Fibroblast of skin of scalp (primary cell): Measurements from ENCODE around the gene NPIPB13. TPM values are rescaled to one million over a fixed set of nuclear protein-coding genes. Genes with fewer than 3 reads are reported as not detected.
"Not testable (repeated sequence)": the region's sequence is repeated elsewhere in the genome, so short reads cannot be mapped to it uniquely, and the experiment has no call there.

Source experiments
- DNase-seq: peaks from one replicate; pipeline ENCODE4 v3.0.0-alpha.2; 2013
- polyA plus RNA-seq, 2 experiments: library from polyadenylated mRNA; unstranded; fragments of 120-200 nt; gene quantifications; one replicate each; pipeline ENCODE4 v1.2.1, GENCODE V29; 2013; ENCODE audit not compliant: insufficient read length in 2 of 2

The NPIPB13 gene
- polyA plus RNA-seq (2013, experiment 1 of 2; ENCODE audit: insufficient read length): 1.8 TPM
- 0.53 TPM for polyA plus RNA-seq (2013, experiment 2 of 2; ENCODE audit: insufficient read length)

DNA sequence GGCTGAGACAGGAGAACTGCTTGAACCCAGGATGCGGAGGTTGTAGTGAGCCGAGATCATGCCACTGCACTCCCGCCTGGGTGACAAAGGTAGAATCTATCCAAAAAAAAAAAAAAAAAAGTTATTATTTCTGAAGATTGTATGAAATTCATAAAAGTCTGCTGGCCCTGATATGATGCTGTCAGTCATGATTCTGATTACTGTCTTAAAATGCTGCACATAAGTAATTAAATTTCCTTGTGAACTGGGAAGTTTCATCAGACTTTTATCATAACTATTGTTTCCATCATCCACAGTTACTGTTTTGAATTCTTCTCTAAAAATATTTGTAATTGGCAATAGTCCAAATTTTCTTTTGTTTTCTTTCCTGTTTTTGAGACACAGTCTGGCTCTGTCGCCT, at the start of gene NPIPB13:
Gene NPIPB13, minus strand, starts transcription at position 101 of the 400 bp plus-strand sequence. CDS start 2,906 bp downstream, outside the sequence.
- not testable (repeated sequence) for DNase-seq

DNA sequence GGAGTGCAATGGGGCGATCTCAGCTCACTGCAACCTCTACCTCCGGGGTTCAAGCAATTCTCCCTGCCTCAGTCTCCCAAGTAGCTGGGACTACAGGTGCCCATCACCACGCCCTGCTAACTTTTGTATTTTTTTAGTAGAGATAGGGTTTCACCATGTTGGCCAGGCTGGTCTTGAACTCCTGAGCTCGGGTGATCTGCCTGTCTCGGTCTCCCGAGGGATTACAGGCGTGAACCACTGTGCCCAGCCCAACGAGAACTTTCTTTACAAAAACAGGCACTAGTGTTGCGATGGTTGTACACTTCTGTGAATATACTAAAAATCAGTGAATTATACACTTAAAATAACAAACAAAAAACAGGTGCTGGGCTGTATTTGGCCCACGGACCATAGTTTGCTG, 34.1 kb upstream of the NPIPB13 start:
- DNase-seq: not testable (repeated sequence)

DNA sequence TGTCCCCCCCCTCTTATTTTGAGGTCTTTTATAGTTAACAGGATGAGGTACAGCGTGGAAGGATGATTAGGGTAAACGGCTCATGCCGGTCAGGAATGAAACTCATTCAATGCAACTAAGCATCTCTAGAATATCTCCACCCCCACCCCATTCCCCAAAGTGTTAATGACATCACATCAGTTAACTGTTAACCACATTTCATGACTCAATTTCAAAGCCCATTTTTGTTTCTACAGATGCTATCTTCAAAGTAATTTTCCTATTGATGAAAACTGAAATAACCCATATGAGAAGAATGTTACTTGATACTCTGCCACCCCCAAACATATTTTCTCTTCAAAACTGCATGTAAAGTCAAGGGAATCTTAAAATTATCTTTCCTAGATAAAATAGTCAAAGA, 30.2 kb upstream of the NPIPB13 start:
- not testable (repeated sequence) for DNase-seq

DNA sequence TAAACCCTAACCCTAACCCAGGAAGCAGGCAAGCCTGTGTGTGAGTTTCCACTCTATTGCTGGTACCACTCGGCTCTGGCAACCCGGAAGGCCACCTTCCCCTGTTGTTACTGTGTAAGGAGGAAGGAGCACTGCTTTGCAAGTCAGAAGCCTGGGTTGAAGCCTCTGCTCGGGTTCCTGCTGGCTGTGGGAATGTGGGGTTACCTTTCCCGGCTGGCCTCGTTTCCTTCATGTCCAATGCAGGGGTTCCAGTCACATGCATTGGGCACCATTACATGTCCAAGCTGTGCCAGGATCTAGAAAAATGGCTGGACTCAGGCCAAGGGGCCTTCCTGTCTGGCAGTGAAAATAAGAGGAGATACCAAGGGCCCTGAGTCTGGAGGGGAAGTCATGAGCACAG, 31.2 kb downstream of the NPIPB13 start:
- not testable (repeated sequence) for DNase-seq

DNA sequence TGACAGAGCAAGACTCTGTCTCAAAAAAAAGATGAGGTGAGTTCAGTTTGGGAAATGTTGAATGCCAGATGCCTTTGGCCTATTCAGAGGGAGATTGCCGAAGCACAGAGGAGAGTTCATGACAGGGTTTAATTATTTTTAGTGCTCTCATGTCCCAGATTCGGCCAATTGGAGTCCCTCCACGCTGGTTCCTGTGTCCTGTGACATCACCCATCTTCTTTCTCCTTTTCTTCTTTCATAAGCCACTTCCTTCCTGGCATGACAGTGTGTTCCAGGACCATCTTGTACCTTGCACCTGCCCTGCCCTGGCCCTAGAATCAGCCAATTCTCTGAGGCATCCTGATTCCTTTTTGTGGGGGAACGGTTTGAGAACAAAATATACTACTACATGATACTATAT, 36.9 kb downstream of the NPIPB13 start:
- not testable (repeated sequence) for DNase-seq

DNA sequence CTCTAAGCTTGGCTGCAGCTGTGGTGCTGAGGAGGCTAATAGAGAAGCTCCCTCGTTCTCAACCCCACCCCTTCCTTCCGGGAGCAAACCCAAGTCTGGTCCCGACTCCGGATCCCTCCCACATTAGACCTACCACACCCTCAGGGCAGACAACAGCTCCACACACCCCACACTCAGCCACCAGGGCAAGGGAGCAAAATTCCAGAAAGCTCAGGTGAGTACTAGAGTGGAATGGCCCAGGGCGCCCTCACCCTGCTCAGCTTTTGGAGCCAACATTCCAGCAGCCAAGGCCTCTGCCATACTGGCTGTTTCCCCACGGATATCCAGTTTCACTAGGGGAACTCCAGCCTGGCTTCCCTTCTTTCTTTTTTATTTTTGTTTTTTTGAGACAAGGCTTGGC, 39.2 kb downstream of the NPIPB13 start:
- not testable (repeated sequence) for DNase-seq

DNA sequence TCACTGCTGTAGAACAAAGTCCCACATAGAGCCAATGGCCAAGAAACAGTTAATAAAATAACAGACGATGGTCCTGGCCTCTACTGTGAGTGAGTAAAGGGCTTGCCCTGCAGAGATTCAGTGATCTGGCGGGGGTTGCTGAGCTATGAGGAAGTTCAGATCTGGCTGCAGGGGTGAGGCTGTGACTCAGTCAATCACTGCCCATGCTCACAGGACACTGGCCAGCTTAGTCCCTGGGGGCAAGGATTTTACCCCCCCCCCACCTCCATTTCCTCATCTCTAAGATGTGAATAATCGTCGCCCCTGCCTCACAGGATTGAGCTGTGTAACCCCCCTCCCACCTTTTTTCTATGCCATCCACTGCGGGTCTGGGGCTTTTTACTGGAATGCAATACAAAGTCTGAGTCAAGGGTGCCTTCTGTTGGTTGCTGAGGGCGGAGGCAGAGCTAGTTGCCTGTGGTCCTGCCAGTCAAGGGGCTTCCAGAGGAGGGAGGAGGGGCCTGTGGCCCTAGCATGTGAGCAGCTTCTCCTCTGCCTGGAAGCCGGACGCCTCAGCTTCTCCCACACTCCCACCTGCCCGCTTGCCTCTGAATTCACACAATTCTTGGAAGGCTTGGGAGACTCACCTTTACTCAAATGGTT, 41.1 kb downstream of the NPIPB13 start:
- DNase-seq: not testable (repeated sequence)

DNA sequence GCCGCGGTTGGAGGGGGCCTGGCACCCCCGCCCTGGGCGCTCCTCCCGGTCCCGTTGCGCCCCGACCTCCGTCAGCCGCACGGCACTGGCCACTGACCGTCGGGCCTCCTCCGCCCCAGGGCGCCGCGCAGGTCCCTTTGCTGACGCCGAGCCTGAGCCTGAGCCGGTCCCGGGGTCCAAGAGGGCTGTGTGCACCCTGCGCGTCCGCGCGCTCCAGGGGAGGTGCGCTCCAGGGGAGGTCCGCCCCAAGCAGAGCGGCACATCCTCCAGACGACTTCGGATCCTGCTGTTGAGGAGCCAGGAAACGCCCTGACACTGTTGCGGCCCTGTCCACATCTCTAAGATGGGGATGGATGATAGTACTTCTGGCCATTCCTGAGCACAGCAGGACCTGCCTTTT, 42.0 kb downstream of the NPIPB13 start:
- not testable (repeated sequence) for DNase-seq

DNA sequence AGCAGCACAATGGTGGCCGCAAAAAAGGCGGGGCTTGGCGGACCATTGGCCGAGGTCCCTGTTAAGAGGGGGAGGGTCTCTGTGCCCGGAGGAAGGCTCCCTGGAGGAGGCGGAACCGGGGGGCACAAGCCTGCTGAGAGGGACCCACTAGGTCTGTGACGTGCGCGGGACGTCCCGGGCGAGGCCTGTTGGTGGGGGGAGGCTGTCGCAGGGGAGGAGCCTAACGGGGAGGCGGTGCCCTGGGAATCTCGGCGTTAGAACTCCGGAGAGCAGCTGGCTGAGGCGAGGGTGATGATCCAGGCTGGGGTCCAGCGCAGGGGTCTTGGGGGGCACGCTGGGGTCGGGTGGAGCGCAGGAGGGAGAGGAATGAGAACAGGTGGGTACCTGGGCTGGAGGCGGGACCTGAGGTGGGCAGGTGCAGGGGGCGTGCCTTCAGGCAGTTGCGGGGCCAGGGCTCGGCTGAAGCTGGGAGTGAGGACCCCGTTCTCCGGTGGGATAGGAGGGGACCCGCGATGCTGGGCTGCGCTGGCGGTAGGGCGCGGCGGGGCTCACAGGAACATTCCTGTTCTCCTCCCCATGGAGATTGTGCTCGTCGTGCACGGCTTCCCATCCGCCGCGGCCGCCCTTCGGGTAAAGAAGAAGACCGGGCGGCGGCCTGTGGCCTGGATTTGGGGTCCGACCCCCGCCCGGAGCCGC, 42.6 kb downstream of the NPIPB13 start:
- DNase-seq: not testable (repeated sequence)

DNA sequence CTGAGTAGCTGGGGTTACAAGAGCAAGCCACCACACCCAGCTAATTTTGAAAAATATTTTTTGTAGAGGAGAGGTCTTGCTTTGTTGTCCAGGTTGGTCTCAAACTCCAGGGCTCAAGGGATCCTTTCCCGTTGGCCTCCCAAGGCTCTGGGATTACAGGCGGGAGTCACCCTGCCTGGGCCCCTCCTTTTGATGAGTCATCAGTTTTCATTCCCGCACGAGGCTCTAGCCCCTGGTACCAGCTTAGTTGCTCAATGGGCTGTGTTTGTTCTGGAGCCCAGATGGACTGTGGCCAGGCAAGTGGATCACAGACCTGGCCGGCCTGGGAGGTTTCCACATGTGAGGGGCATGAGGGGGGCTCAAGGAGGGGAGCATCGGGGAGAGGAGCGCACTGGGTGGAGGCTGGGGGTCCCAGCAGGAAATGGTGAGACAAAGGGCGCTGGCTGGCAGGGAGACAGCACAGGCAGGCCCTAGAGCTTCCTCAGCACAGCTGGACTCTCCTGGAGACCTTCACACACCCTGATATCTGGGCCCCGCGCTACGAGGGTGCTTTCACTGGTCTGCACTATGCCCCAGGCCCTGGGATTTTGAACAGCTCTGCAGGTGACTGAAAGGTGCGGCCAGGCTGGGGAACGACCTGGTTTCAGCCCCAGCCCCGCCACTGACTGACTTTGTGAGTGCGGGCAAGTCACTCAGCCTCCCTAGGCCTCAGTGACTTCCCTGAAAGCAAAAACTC, 48.5 kb downstream of the NPIPB13 start:
- not testable (repeated sequence) for DNase-seq

DNA sequence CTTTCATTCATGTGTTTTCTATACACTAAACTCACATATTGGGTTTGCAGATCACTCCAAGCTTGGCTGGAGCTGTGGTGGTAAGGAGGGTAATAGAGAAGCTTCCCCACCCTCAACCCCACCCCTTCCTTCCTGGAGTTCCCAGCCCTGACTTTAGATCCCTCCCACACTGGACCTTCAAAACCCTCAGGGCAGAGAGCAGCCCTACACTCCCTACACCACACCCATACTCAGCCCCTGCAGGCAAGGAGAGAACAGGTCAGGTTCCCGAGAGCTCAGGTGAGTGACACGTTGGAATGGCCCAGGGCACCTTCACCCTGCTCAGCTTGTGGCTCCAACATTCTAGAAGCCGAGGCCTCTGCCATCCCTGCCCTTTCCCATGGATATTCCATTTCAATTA, 49.2 kb downstream of the NPIPB13 start, which contains the start of gene SULT1A3:
Gene SULT1A3, plus strand, starts transcription at position 207 of the 400 bp plus-strand sequence. CDS start 1,474 bp downstream, outside the sequence.
- not testable (repeated sequence) for DNase-seq
